ENCODE measurements around the gene NR2E1.

DNA sequence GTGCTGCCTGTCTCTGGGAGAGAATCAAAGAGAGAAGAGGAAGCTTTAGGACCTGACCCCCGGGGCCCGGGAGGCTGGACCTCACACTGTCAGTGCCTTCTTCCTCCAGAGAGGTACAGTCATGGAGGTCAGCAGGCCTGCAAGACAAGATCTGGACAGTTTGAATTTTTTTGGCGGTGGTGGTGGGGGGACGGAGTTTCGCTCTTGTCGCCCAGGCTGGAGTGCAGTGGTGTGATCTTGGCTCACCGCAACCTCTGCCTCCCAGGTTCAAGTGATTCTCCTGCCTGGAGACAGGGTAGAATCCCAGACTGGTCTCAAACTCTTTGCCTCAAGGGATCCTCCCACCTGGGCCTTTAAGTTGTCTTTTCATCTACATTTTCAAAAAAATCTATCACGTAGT is 34.4 kb downstream of the NR2E1 start:
- TF ChIP-seq CTCF (IDR thresholded peaks at IDR 0.05) (no peak), POLR2A (IDR thresholded peaks at IDR 0.05) (no peak)

All from heart left ventricle (tissue), 13 donors.